ENCODE results near the gene MUSK.
"Not testable (repeated sequence)": the region's sequence is repeated elsewhere in the genome, so short reads cannot be mapped to it uniquely, and the experiment has no call there.

MUSK gene

GRCh38 chr9:110788871-110789270, 120.3 kb downstream of the MUSK start:
- no peak for DNase-seq (ENCODE audit: low read depth, low spot score)
- no peak overlapping the region for H3K4me3 ChIP-seq (ENCODE audit: low read length)

GRCh38 chr9:110797611-110798010, 129.0 kb downstream of the MUSK start:
- no peak overlapping the region for H3K4me3 ChIP-seq (ENCODE audit: low read length)
- DNase-seq (ENCODE audit: low read depth, low spot score) = no peak

GRCh38 chr9:110799396-110799795, 130.8 kb downstream of the MUSK start:
- no peak for DNase-seq (ENCODE audit: low read depth, low spot score)
- no peak overlapping the region for H3K4me3 ChIP-seq (ENCODE audit: low read length)

GRCh38 chr9:110801426-110801825, 132.8 kb downstream of the MUSK start:
- no peak for DNase-seq (ENCODE audit: low read depth, low spot score)
- H3K4me3 ChIP-seq (ENCODE audit: low read length) = no peak overlapping the region

GRCh38 chr9:110802416-110803035, 133.9 kb downstream of the MUSK start:
- no peak overlapping the region for H3K4me3 ChIP-seq (ENCODE audit: low read length)
- DNase-seq (ENCODE audit: low read depth, low spot score) = no peak

GRCh38 chr9:110807956-110808598, 139.5 kb downstream of the MUSK start:
- no peak overlapping the region for H3K4me3 ChIP-seq (ENCODE audit: low read length)
- DNase-seq (ENCODE audit: low read depth, low spot score) = no peak

GRCh38 chr9:110808599-110808980, 140.0 kb downstream of the MUSK start:
- H3K4me3 ChIP-seq (ENCODE audit: low read length) = no peak overlapping the region
- no peak for DNase-seq (ENCODE audit: low read depth, low spot score)

- no peak for DNase-seq (ENCODE audit: low read depth, low spot score)
- no peak overlapping the region for H3K4me3 ChIP-seq (ENCODE audit: low read length)
These were observed 140.5 kb downstream of the MUSK start for GRCh38 chr9:110809038-110809595.

GRCh38 chr9:110810262-110810976, 141.8 kb downstream of the MUSK start:
- H3K4me3 ChIP-seq (ENCODE audit: low read length) = no peak overlapping the region
- DNase-seq (ENCODE audit: low read depth, low spot score) = no peak

- DNase-seq (ENCODE audit: low read depth, low spot score) = no peak
- no peak overlapping the region for H3K4me3 ChIP-seq (ENCODE audit: low read length)
These were observed 144.3 kb downstream of the MUSK start for GRCh38 chr9:110812886-110813285.

- H3K4me3 ChIP-seq (ENCODE audit: low read length) = no peak overlapping the region
- DNase-seq (ENCODE audit: low read depth, low spot score) = no peak
These were observed 145.6 kb downstream of the MUSK start for GRCh38 chr9:110814159-110814558.

GRCh38 chr9:110815361-110815760, 146.8 kb downstream of the MUSK start:
- H3K4me3 ChIP-seq (ENCODE audit: low read length) = no peak overlapping the region
- no peak for DNase-seq (ENCODE audit: low read depth, low spot score)

GRCh38 chr9:110820381-110820780, 151.8 kb downstream of the MUSK start:
- no peak overlapping the region for H3K4me3 ChIP-seq (ENCODE audit: low read length)
- no peak for DNase-seq (ENCODE audit: low read depth, low spot score)

GRCh38 chr9:110821064-110821463, 152.5 kb downstream of the MUSK start:
- DNase-seq (ENCODE audit: low read depth, low spot score) = no peak
- no peak overlapping the region for H3K4me3 ChIP-seq (ENCODE audit: low read length)

GRCh38 chr9:110825129-110825528, 156.5 kb downstream of the MUSK start:
- not testable (repeated sequence) for DNase-seq (ENCODE audit: low read depth, low spot score); H3K4me3 ChIP-seq (ENCODE audit: low read length)

GRCh38 chr9:110825950-110826349, 157.4 kb downstream of the MUSK start:
- no peak for DNase-seq (ENCODE audit: low read depth, low spot score)
- no peak overlapping the region for H3K4me3 ChIP-seq (ENCODE audit: low read length)

GRCh38 chr9:110826400-110826799, 157.8 kb downstream of the MUSK start:
- DNase-seq (ENCODE audit: low read depth, low spot score); H3K4me3 ChIP-seq (ENCODE audit: low read length): not testable (repeated sequence)

- no peak for DNase-seq (ENCODE audit: low read depth, low spot score)
- H3K4me3 ChIP-seq (ENCODE audit: low read length) = no peak overlapping the region
These were observed 159.7 kb downstream of the MUSK start for GRCh38 chr9:110828264-110828663.

- no peak overlapping the region for H3K4me3 ChIP-seq (ENCODE audit: low read length)
- DNase-seq (ENCODE audit: low read depth, low spot score) = no peak
These were observed 161.9 kb downstream of the MUSK start for GRCh38 chr9:110830495-110830894.

GRCh38 chr9:110832926-110833325, 164.3 kb downstream of the MUSK start:
- H3K4me3 ChIP-seq (ENCODE audit: low read length) = no peak overlapping the region
- no peak for DNase-seq (ENCODE audit: low read depth, low spot score)

Measured in Jurkat, Clone E6-1 (cell line).